CD4-positive, CD25-positive, alpha-beta regulatory T cell (primary cell): Measurements from ENCODE around the gene SF3B6. TPM values are rescaled to one million over a fixed set of nuclear protein-coding genes. Genes with fewer than 3 reads are reported as not detected.

Experiments used
- ATAC-seq, 2 donors: fragments of 150-1000 bp; cut with Tn5 transposase; one replicate each; pipeline ENCODE4 v1.10.0; 2021; ENCODE audit warnings: low read depth in 2 of 2, moderate number of reproducible peaks in 2 of 2, moderate library complexity in 1 of 2
- DNase-seq, 3 donors: peaks; one replicate each; pipeline versions ENCODE4 v3.0.0 to v3.0.0-alpha.2; 2012 to 2022; ENCODE audit warnings: mixed read lengths in 1 of 3
- H3K27ac ChIP-seq: one replicate; pipeline ENCODE4 v1.7.0; 2013; ENCODE audit warnings: mild to moderate bottlenecking, low read length; ENCODE audit not compliant: insufficient read depth, poor library complexity, severe bottlenecking
- H3K27me3 ChIP-seq: one replicate; pipeline ENCODE4 v1.7.0; 2013; ENCODE audit warnings: low read length; ENCODE audit not compliant: control insufficient read depth, insufficient read depth
- H3K36me3 ChIP-seq: one replicate; pipeline ENCODE4 v1.7.0; 2013; ENCODE audit warnings: mild to moderate bottlenecking, low read length, moderate library complexity; ENCODE audit not compliant: control insufficient read depth, insufficient read depth
- H3K4me1 ChIP-seq: 2 replicates; pipeline ENCODE4 v1.7.0; 2013; ENCODE audit warnings: mild to moderate bottlenecking, low read length; ENCODE audit not compliant: insufficient read depth, control insufficient read depth, poor library complexity, severe bottlenecking
- H3K4me3 ChIP-seq: one replicate; pipeline ENCODE4 v1.7.0; 2013; ENCODE audit warnings: low read depth, mild to moderate bottlenecking, low read length, moderate library complexity
- H3K9me3 ChIP-seq, 2 experiments: 1 replicate in 1 of 2; 2 replicates in 1 of 2; pipeline ENCODE4 v1.7.0; 2013; ENCODE audit warnings: low read length in 2 of 2, mild to moderate bottlenecking in 1 of 2, moderate library complexity in 1 of 2; ENCODE audit not compliant: control insufficient read depth in 2 of 2
- H3K27ac Mint-ChIP-seq, 3 donors: one replicate each; pipeline ENCODE4 v1.8.0; 2020 to 2022; ENCODE audit warnings: mild to moderate bottlenecking in 3 of 3, mixed read lengths in 3 of 3, moderate library complexity in 2 of 3
- H3K27me3 Mint-ChIP-seq: one replicate; pipeline ENCODE4 v1.8.0; 2022; ENCODE audit warnings: mild to moderate bottlenecking, mixed read lengths
- H3K36me3 Mint-ChIP-seq: one replicate; pipeline ENCODE4 v1.8.0; 2020; ENCODE audit warnings: mixed read lengths
- H3K4me1 Mint-ChIP-seq, 4 donors: one replicate each; pipeline ENCODE4 v1.8.0; 2020 to 2022; ENCODE audit warnings: mixed read lengths in 4 of 4, mild to moderate bottlenecking in 1 of 4
- H3K4me3 Mint-ChIP-seq, 4 donors: one replicate each; pipeline ENCODE4 v1.8.0; 2020 to 2022; ENCODE audit warnings: mild to moderate bottlenecking in 4 of 4, mixed read lengths in 4 of 4, moderate library complexity in 3 of 4
- H3K9me3 Mint-ChIP-seq, 7 donors: one replicate each; pipeline ENCODE4 v1.8.0; 2020 to 2022; ENCODE audit warnings: mixed read lengths in 7 of 7, mild to moderate bottlenecking in 3 of 7, moderate library complexity in 2 of 7
- polyA plus RNA-seq, 4 donors: library from polyadenylated mRNA; unstranded; fragments of 300-500 nt; fragmentation: Illumina TruSeq; gene quantifications; one replicate each; pipeline ENCODE4 v1.2.3, GENCODE V29; 2021
- total RNA-seq: library from RNA; stranded (reverse); gene quantifications from one replicate; pipeline ENCODE4 v1.2.3, GENCODE V29; 2022

The SF3B6 gene
- total and polyA plus RNA-seq, 5 donors from 2014 or later: 62.3 to 255 (median 204) TPM

GRCh38 chr2:24058564-24059271 lies 17.4 kb downstream of the SF3B6 start:
- Histone ChIP-seq H3K9me3 (no peaks in the 10 kb centered on the region), H3K4me1 (no peaks in the 10 kb centered on the region), H3K36me3 (no peaks in the 10 kb centered on the region), H3K27me3 (no peaks in the 10 kb centered on the region), H3K27ac (no peak overlapping the region), H3K4me3 (no peak overlapping the region)
- H3K36me3 Mint-ChIP-seq: no peaks in the 10 kb centered on the region
- ATAC-seq (no peak), DNase-seq (no peak)
- no peak overlapping the region for H3K4me3 Mint-ChIP-seq
- no peak overlapping the region for H3K27ac Mint-ChIP-seq
- H3K9me3 Mint-ChIP-seq: peaks cover 0 to 2% (median 0%) of the 10 kb centered on the region in 7 donors
- peaks cover 5% of the 10 kb centered on the region for H3K27me3 Mint-ChIP-seq
- H3K4me1 Mint-ChIP-seq: no peaks in the 10 kb centered on the region

DNA sequence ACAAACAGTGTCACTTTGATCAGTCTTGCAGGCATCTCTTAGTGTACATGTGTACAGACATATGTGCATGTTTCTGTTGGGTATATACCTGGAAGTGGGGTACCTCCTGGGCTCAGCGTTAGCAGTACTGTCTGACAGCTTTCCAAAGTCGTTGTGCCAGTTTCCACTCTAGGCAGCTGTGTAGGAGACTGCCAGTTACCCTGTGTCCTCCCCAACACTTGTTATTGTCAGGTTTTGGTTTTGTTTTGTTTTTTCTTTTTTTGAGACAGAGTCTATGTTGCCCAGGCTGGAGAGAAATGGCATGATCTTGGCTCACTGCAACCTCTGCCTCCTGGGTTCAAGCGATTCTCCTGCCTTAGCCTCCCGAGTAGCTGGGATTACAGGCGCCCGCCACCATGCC lies 20.4 kb downstream of the SF3B6 start:
- Mint-ChIP-seq H3K4me1 (no peaks in the 10 kb centered on the region), H3K27me3 (peaks cover 10% of the 10 kb centered on the region), H3K27ac (no peak overlapping the region), H3K36me3 (no peaks in the 10 kb centered on the region), H3K4me3 (no peak overlapping the region), H3K9me3 (peaks cover 0 to 2% (median 0%) of the 10 kb centered on the region in 7 donors)
- Histone ChIP-seq H3K27ac (no peak overlapping the region), H3K36me3 (no peaks in the 10 kb centered on the region), H3K27me3 (peaks cover 13% of the 10 kb centered on the region), H3K4me3 (no peak overlapping the region), H3K4me1 (no peaks in the 10 kb centered on the region), H3K9me3 (no peaks in the 10 kb centered on the region)
- ATAC-seq: no peak
- DNase-seq: no peak

DNA sequence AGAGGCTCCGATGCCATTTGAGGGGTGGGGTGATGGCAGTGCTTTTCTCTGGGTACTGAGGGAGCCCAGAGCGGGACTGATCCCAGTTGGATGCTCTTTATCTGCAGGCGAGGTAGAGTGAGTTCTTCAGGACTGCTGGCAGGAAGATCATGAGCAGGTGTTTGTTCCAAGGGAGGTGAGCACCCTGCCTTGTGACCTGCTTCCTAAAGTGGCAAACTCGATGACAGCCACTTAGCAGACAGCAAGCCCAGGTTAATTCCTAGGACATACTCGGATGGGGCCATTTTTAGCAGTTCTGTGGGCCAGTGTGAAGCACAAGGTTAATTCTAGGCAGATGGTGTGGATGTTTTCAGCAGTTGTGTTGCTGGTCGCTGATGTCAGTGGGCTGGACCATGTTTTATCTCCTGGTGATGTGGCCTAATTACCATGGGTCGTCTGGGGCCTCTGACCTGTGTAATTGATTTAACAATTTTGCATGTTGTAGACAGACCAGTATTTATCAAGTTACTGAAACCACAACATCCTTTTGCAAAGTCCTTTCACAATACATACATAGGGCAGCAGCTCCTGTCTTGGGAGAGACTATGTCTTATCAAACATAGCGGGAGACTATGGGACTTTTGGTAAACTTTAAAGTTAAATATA lies 21.6 kb downstream of the SF3B6 start:
- Mint-ChIP-seq H3K9me3 (peaks cover 0 to 2% (median 0%) of the 10 kb centered on the region in 7 donors), H3K27ac (peak overlapping the region in 1 of 3 donors; percentile 32), H3K4me1 (no peaks in the 10 kb centered on the region), H3K4me3 (peak overlapping the region in 1 of 4 donors; percentile 59), H3K36me3 (no peaks in the 10 kb centered on the region), H3K27me3 (peaks cover 5% of the 10 kb centered on the region)
- peaks cover 10% of the 10 kb centered on the region for H3K4me1 ChIP-seq
- H3K27me3 ChIP-seq: peaks cover 17% of the 10 kb centered on the region
- H3K9me3 ChIP-seq: no peaks in the 10 kb centered on the region
- DNase-seq (no peak), ATAC-seq (no peak)
- H3K27ac ChIP-seq: no peak overlapping the region
- H3K4me3 ChIP-seq: no peak overlapping the region
- H3K36me3 ChIP-seq: no peaks in the 10 kb centered on the region

- Histone ChIP-seq H3K9me3 (no peaks in the 10 kb centered on the region), H3K36me3 (no peaks in the 10 kb centered on the region), H3K4me1 (peaks cover 19% of the 10 kb centered on the region), H3K27ac (no peak overlapping the region), H3K4me3 (no peak overlapping the region), H3K27me3 (peaks cover 23% of the 10 kb centered on the region)
- H3K36me3 Mint-ChIP-seq: no peaks in the 10 kb centered on the region
- peaks cover 0 to 2% (median 0%) of the 10 kb centered on the region in 7 donors for H3K9me3 Mint-ChIP-seq
- H3K4me1 Mint-ChIP-seq: peaks cover 0 to 6% (median under 1%) of the 10 kb centered on the region in 4 donors
- H3K4me3 Mint-ChIP-seq: no peak overlapping the region
- H3K27me3 Mint-ChIP-seq: peaks cover 9% of the 10 kb centered on the region
- no peak overlapping the region for H3K27ac Mint-ChIP-seq
- no peak for ATAC-seq
- DNase-seq: no peak
Observed at GRCh38 chr2:24052951-24053350, 23.2 kb downstream of the SF3B6 start.

GRCh38 chr2:24051833-24052232 lies 24.3 kb downstream of the SF3B6 start:
- H3K27me3 ChIP-seq: peaks cover 23% of the 10 kb centered on the region
- peaks cover 25% of the 10 kb centered on the region for H3K4me1 ChIP-seq
- no peak overlapping the region for H3K27ac Mint-ChIP-seq
- no peak overlapping the region for H3K4me3 Mint-ChIP-seq
- H3K27me3 Mint-ChIP-seq: peaks cover 15% of the 10 kb centered on the region
- peaks cover 0 to 2% (median 0%) of the 10 kb centered on the region in 7 donors for H3K9me3 Mint-ChIP-seq
- no peak overlapping the region for H3K27ac ChIP-seq
- no peak for ATAC-seq
- DNase-seq: no peak
- no peaks in the 10 kb centered on the region for H3K9me3 ChIP-seq
- no peaks in the 10 kb centered on the region for H3K36me3 Mint-ChIP-seq
- H3K36me3 ChIP-seq: no peaks in the 10 kb centered on the region
- no peak overlapping the region for H3K4me3 ChIP-seq
- H3K4me1 Mint-ChIP-seq: peaks cover 0 to 18% (median 9%) of the 10 kb centered on the region in 4 donors

- H3K27me3 ChIP-seq: peaks cover 23% of the 10 kb centered on the region
- Mint-ChIP-seq H3K4me3 (peak overlapping the region in 2 of 4 donors; percentile 51 to 87), H3K9me3 (peaks cover 0 to under 1% (median 0%) of the 10 kb centered on the region in 7 donors), H3K4me1 (peaks cover 6 to 26% (median 10%) of the 10 kb centered on the region in 4 donors), H3K27me3 (peaks cover 15% of the 10 kb centered on the region), H3K36me3 (no peaks in the 10 kb centered on the region), H3K27ac (no peak overlapping the region)
- H3K4me1 ChIP-seq: peaks cover 28% of the 10 kb centered on the region
- DNase-seq: peak in 1 of 3 donors; percentile 8
- H3K4me3 ChIP-seq: no peak overlapping the region
- ATAC-seq: no peak
- H3K27ac ChIP-seq: no peak overlapping the region
- H3K9me3 ChIP-seq: no peaks in the 10 kb centered on the region
- H3K36me3 ChIP-seq: no peaks in the 10 kb centered on the region
Observed at GRCh38 chr2:24050041-24050979, 25.8 kb downstream of the SF3B6 start.

GRCh38 chr2:24049485-24050021 lies 26.6 kb downstream of the SF3B6 start, which contains the start of gene FKBP1B:
Gene FKBP1B (plus strand): TSS chr2:24049741. CDS start chr2:24049850, 109 bp downstream.
- no peaks in the 10 kb centered on the region for H3K9me3 Mint-ChIP-seq
- Histone ChIP-seq H3K9me3 (no peaks in the 10 kb centered on the region), H3K4me3 (peak within 1 kb of the TSS; percentile 7), H3K36me3 (no peaks in the 10 kb centered on the region), H3K27ac (no peak within 1 kb of the TSS), H3K4me1 (peaks cover 28% of the 10 kb centered on the region), H3K27me3 (peaks cover 23% of the 10 kb centered on the region)
- peaks cover 15% of the 10 kb centered on the region for H3K27me3 Mint-ChIP-seq
- no peak for ATAC-seq
- no peaks in the 10 kb centered on the region for H3K36me3 Mint-ChIP-seq
- H3K4me3 Mint-ChIP-seq: peak within 1 kb of the TSS; percentile 80 to 87 (median 86)
- no peak within 1 kb of the TSS for H3K27ac Mint-ChIP-seq
- peak; percentile 26 to 57 (median 54) for DNase-seq
- peaks cover 11 to 32% (median 15%) of the 10 kb centered on the region in 4 donors for H3K4me1 Mint-ChIP-seq
